GM10266 (cell line): ENCODE data around the gene NTN1.
A peak's percentile ranks its signal among the peaks of the same experiment; 100 is the strongest.
"Not testable (repeated sequence)": the region's sequence is repeated elsewhere in the genome, so short reads cannot be mapped to it uniquely, and the experiment has no call there.

Source experiments
- DNase-seq: peaks from one replicate; pipeline ENCODE4 v3.0.0; 2012; ENCODE audit errors: extremely low spot score
- TF ChIP-seq, protein P1 (sequence below): IDR thresholded peaks from 2 replicates; pipeline ENCODE4 v1.5.1; 2012; ENCODE audit warnings: mild to moderate bottlenecking, low read depth; ENCODE audit not compliant: control insufficient read depth, insufficient read depth; ENCODE audit errors: missing control alignments

Gene NTN1

DNA sequence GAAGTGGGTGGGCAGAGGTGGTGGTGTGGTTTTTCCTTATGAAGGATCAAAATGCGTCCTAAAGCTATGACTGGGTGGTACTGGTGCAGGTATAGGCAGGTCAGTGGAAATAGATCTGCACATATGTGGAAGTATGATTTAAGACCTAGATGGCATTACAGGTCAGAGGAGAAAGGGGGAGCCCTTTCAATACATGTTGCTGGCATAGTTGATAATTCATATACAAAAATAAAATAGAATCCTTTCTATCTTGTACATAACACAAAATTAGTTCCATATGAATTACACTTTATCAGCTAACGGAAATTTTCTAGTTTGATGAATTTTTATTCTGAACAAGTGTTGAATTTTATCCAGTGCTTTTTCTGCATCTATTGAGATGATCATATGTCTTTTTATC is 35.0 kb upstream of the NTN1 start:
- TF ChIP-seq, protein P1, sequence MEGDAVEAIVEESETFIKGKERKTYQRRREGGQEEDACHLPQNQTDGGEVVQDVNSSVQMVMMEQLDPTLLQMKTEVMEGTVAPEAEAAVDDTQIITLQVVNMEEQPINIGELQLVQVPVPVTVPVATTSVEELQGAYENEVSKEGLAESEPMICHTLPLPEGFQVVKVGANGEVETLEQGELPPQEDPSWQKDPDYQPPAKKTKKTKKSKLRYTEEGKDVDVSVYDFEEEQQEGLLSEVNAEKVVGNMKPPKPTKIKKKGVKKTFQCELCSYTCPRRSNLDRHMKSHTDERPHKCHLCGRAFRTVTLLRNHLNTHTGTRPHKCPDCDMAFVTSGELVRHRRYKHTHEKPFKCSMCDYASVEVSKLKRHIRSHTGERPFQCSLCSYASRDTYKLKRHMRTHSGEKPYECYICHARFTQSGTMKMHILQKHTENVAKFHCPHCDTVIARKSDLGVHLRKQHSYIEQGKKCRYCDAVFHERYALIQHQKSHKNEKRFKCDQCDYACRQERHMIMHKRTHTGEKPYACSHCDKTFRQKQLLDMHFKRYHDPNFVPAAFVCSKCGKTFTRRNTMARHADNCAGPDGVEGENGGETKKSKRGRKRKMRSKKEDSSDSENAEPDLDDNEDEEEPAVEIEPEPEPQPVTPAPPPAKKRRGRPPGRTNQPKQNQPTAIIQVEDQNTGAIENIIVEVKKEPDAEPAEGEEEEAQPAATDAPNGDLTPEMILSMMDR, result no peak
- no peak for DNase-seq

DNA sequence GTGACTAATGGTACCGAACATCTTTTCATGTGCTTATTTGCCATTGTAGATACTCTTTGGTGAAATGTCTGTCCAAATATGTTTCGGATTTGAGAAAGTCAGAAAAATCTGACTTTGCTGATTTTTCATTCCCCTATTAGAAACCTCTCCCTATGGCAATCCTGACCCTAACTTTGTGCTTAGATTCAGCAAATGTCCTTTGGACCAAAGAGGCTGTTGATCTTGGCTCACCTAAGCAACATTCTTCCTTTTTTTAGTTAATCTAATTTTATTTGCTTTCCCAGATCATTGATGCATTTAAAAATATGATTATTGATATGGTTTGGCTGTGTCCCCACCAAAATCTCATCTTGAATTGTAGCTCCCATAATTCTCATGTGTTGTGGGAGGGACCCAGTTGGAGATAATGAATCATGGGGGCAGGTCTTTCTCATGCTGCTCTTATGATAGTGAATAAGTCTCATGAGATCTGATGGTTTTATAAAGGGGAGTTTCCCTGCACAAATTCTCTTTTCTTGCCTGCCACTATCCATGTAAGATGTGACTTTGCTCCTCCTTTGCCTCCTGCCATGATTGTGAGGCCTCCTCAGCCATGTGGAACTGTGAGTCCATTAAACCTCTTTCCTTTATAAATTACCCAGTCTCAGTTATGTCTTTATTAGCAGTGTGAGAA is 32.9 kb upstream of the NTN1 start:
- DNase-seq, result not testable (repeated sequence)

DNA sequence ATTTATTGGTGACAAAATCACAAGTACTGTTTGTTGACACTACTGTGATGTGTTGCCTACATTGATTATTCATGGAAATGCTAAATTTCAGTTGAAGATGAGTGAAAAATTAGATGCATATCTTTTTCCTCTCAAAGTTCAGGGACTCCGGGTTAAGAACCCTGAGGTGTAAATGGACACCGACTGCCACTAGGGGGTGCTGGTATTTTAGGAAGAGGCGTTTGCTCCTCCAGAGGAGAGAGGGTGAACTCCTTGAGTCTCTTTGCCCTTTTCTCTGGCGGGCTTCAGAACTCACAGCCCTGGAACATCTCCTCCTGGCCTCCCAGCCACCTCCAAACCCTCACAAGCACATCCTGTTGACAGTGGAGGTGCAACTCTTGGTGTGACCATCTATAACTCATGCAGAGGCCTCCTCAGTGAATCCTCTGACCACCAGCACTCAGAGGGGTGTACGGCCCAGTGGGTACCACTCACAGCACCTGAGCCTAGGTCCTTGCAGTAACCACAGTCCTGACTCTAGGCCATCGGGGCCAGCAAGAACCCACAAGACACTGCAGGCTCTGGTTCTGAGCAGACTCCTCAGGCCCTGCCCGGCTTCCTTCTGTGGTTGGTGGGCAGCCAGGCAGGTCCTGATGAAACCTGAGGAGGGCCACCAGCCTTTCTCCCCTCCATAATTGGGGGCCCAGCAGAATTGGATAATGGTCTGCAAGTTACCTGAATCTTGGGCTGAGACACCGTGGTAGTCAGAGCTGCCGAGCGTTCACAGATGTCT is 29.6 kb upstream of the NTN1 start:
- TF ChIP-seq, protein P1, result peak; percentile 60
- peak; percentile 62 for DNase-seq

DNA sequence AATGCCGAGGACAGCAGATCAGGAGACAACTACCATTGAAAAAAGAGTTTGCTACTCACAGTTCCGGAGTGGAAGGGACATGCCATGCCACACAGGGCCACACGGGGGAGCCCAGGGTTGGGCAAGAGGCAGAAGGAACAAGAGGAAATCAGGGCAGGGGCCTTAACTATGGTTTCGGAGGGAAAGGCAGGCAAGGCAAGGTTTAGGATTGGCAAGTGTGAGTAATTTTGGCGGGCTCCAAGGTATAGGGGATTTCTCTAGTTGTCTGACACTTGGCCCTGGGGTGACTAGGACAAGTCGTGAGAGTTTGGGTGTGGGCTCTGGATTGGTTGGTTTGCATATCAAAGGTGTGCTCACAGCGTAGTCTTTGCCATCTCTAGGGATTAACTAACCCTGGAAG is 27.0 kb upstream of the NTN1 start:
- peak; percentile 49 for DNase-seq
- TF ChIP-seq, protein P1, result peak; percentile 59

DNA sequence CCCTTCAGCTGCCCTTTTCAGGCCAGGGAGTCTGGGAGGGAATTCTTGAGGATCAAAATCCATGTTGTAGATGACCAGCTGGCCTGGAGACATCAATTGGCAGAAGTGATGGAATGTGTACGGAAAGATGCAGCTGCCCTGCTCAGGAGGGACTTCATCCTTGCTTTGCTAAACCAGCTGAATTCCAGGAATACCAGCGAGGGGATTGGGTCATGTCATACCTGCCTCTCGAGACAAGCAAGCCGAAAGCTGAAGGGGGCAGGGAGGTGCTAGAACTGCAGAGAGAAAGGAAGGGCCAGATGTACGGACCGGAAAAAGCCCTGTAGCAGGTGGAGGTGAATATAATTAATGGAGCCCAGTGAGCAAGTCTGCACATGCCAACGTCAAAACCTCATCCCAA is 25.6 kb upstream of the NTN1 start:
- TF ChIP-seq, protein P1, result no peak
- DNase-seq, result no peak

DNA sequence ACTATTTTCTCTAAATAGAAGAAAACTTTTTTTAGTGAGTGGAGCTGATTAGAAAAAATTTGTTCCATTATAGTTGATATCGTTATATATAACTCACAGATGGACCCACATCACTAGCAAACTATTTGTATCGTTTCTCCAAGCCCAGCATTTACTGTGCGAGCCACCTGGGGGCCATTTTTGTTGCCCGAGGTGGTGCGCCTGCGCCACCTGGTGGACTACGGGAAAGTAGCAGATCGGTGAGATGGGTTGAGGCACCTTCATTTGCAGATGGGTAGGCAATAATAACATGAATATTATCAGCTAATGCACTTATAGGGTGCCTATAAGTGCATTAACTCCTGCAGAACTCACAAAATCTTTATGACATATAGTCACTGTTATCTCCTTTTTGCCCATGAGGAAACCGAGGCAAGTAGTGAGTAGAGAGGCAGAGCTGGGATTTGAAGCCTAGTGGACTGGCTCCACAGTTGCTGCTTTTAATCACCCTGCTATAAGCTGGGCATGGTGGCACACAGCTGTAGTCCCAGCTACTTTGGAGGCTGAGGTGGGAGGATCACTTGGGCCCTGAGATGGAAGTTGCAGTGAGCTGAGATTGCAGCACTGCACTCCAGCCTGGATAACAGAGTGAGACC is 23.2 kb upstream of the NTN1 start:
- TF ChIP-seq, protein P1, result peak; percentile 97
- peak; percentile 83 for DNase-seq

DNA sequence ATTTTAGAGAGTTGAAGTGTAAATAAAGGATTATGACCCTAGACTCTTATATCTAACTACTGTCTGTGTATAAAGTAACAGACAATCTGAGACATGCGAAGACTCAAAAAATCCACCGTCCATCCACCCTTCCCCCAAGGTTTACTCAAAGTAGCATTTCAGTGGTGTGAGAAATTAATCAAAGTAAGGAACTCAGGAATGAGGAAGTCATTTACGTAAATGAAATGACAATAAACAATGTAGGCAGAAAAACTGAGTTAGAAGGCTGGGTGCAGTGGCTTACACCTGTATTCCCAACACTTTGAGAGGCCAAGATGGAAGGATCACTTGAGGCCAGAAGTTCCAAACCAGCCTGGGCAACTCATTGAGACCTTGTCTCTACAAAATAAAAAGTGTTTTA is 19.8 kb upstream of the NTN1 start:
- TF ChIP-seq, protein P1, result no peak
- no peak for DNase-seq

DNA sequence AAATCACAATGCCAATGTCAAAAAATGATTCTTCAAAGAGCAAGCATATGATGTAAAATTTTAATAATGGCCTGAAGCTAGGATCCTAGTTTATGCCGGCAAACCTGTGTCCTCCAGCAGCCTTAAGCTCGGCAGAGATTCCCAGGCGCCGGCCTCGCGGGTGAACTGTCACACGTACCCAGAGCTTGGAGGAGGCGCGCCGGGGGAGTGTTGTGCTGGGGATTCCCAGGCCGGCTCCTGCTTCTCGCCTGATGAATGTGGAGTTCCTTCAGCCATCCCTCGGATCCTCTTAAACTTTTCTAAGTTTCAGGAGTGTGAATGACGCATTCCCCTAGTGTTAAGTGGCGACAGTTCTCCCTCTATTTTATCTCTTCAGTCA is 19.1 kb upstream of the NTN1 start:
- DNase-seq, result peak; percentile 48
- TF ChIP-seq, protein P1, result no peak
